GM19324 (cell line): ENCODE measurements around the gene GPR161.

Experiments
- ATAC-seq: cut with Tn5 transposase; IDR thresholded peaks from one replicate; pipeline ENCODE4 v1.9.1; 2021; ENCODE audit warnings: mild to moderate bottlenecking, moderate library complexity; ENCODE audit not compliant: unreplicated experiment, low FRiP score

The GPR161 gene

GRCh38 chr1:168050307-168050706 is 86.4 kb downstream of the GPR161 start:
- ATAC-seq, result no peak

GRCh38 chr1:168045311-168045710 is 91.4 kb downstream of the GPR161 start:
- ATAC-seq, result no peak

GRCh38 chr1:168042362-168042761 is 94.4 kb downstream of the GPR161 start:
- ATAC-seq, result no peak

- no peak for ATAC-seq
Measured at GRCh38 chr1:168035345-168035744, 101.4 kb downstream of the GPR161 start.

- no peak for ATAC-seq
Measured at GRCh38 chr1:168032029-168032428, 104.7 kb downstream of the GPR161 start.

- ATAC-seq, result no peak
Measured at GRCh38 chr1:168031627-168032026, 105.1 kb downstream of the GPR161 start.

- no peak for ATAC-seq
Measured at GRCh38 chr1:168031198-168031597, 105.5 kb downstream of the GPR161 start.
